ENCODE measurements around the gene SLC25A51. TPM values are rescaled to one million over a fixed set of nuclear protein-coding genes. Genes with fewer than 3 reads are reported as not detected.
"Not testable (repeated sequence)": the region's sequence is repeated elsewhere in the genome, so short reads cannot be mapped to it uniquely, and the experiment has no call there.

The SLC25A51 gene
- total RNA-seq, 1 donor from 2014 or later, result 26.9 TPM

DNA sequence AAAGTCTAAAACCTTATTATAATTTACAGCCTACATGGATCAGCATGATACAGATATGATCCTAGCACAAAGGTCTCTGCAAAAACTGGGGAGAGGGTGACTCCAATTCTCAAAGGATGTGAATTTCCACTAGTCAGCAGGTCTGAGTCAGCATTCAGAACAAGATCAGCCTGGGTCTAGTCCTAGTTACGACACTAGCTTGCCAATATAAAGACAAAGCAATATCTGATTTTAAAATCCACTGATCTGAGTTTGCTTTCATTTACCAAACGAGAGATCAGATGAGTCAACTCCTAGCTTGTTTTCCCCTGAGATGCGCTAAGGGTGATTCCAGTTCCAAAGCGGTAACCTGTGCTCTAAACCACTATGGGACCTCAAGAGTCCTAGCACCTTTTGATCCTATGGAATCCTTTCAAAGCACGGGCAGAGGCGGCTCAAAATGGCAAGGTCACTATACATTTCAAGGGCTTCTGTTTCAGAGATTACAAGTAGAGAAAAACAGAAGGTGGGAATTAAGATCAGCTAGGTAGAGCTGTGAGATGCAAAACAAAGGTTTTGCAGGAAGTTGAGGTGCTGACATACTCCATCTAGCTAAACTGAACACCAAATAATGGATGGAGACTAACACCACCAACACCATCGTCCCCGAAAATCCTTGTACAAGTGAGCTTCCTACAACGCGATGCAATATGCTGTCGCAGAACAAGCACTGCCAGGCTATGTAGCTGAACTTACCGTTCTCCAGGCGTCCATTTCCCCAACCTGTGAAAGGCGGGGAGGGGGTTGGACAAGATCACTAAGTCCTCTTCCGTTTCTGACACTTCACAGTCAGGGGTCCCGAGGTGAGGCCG, 906 bp downstream of the SLC25A51 start:
- no peaks in the 10 kb centered on the region for H3K27me3 Mint-ChIP-seq
- H3K36me3 Mint-ChIP-seq, result peaks cover 4% of the 10 kb centered on the region
- H3K27ac Mint-ChIP-seq, result peak overlapping the region; percentile 80
- H3K9me3 Mint-ChIP-seq, result no peaks in the 10 kb centered on the region
- no peak for TF ChIP-seq CTCF (conservative IDR thresholded peaks at IDR 0.05)
- peak overlapping the region; percentile 91 for H3K4me3 Mint-ChIP-seq
- no peak for DNase-seq (ENCODE audit: extremely low spot score, unreplicated experiment)
- peaks cover 16% of the 10 kb centered on the region for H3K4me1 Mint-ChIP-seq (ENCODE audit: unreplicated experiment)

- no peak overlapping the region for H3K27ac Mint-ChIP-seq
- H3K36me3 Mint-ChIP-seq, result peaks cover 9% of the 10 kb centered on the region
- peaks cover 16% of the 10 kb centered on the region for H3K4me1 Mint-ChIP-seq (ENCODE audit: unreplicated experiment)
- peak overlapping the region; percentile 70 for H3K4me3 Mint-ChIP-seq
- no peaks in the 10 kb centered on the region for H3K9me3 Mint-ChIP-seq
- TF ChIP-seq CTCF (conservative IDR thresholded peaks at IDR 0.05), result no peak
- no peaks in the 10 kb centered on the region for H3K27me3 Mint-ChIP-seq
- DNase-seq (ENCODE audit: extremely low spot score, unreplicated experiment), result no peak
Measured at GRCh38 chr9:37902131-37902530, 1.8 kb downstream of the SLC25A51 start.

DNA sequence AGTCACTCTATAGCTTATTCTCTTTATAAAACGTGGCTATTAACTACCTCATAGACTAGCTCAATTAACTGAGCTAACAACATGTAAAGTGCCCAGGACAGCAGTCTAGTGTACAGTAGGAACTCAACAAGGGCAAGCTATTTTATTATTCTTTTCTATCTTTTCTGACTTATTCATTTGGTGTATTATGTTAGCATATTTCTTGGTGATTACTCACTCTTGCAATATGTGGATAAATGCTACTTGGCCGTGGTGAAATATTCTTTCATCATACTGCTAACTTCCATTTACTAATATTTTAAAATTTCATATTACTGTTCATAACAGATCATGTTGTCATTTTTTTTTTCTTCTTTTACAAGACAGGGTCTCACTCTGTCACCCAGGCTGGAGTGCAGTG, 4.9 kb downstream of the SLC25A51 start:
- no peak for TF ChIP-seq CTCF (conservative IDR thresholded peaks at IDR 0.05)
- Mint-ChIP-seq H3K36me3 (peaks cover 19% of the 10 kb centered on the region), H3K27ac (no peak overlapping the region), H3K4me1 (ENCODE audit: unreplicated experiment) (peaks cover 5% of the 10 kb centered on the region), H3K4me3 (no peak overlapping the region), H3K9me3 (no peaks in the 10 kb centered on the region), H3K27me3 (no peaks in the 10 kb centered on the region)
- DNase-seq (ENCODE audit: extremely low spot score, unreplicated experiment), result no peak

- H3K4me3 Mint-ChIP-seq, result no peak overlapping the region
- no peak for DNase-seq (ENCODE audit: extremely low spot score, unreplicated experiment)
- peak overlapping the region; percentile 5 for H3K27ac Mint-ChIP-seq
- peaks cover 5% of the 10 kb centered on the region for H3K4me1 Mint-ChIP-seq (ENCODE audit: unreplicated experiment)
- H3K36me3 Mint-ChIP-seq, result peaks cover 29% of the 10 kb centered on the region
- no peaks in the 10 kb centered on the region for H3K9me3 Mint-ChIP-seq
- H3K27me3 Mint-ChIP-seq, result no peaks in the 10 kb centered on the region
- no peak for TF ChIP-seq CTCF (conservative IDR thresholded peaks at IDR 0.05)
Measured at GRCh38 chr9:37897665-37898064, 6.3 kb downstream of the SLC25A51 start.

DNA sequence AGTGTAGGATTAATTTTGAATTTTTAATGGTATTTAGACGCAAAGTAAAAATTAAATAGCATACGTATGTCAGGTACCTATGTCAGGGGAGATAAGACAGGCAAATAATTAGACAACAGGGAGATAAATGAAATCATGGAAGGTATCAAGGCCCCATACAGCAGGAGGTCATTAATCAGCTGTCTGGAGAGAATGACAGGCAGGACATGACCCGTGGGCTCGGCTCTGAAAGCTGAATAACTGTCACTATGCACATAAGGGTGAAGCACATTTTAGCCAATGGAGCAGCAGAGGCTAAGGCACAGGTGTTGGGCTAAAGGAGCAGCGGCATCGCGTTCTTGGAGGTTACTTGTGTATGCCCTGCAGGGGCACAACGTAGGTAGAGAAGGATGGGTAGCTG, 11.9 kb downstream of the SLC25A51 start:
- Mint-ChIP-seq H3K4me1 (ENCODE audit: unreplicated experiment) (no peaks in the 10 kb centered on the region), H3K27ac (no peak overlapping the region), H3K27me3 (no peaks in the 10 kb centered on the region), H3K9me3 (no peaks in the 10 kb centered on the region), H3K4me3 (no peak overlapping the region), H3K36me3 (peaks cover 51% of the 10 kb centered on the region)
- no peak for TF ChIP-seq CTCF (conservative IDR thresholded peaks at IDR 0.05)
- no peak for DNase-seq (ENCODE audit: extremely low spot score, unreplicated experiment)

GRCh38 chr9:37891042-37891441, 12.9 kb downstream of the SLC25A51 start:
- DNase-seq (ENCODE audit: extremely low spot score, unreplicated experiment); H3K9me3 Mint-ChIP-seq; H3K27ac Mint-ChIP-seq; H3K27me3 Mint-ChIP-seq; H3K4me1 Mint-ChIP-seq (ENCODE audit: unreplicated experiment); H3K4me3 Mint-ChIP-seq: not testable (repeated sequence)
- peaks cover 53% of the 10 kb centered on the region for H3K36me3 Mint-ChIP-seq
